Measurements from ENCODE around the gene OR2D2. TPM values are rescaled to one million over a fixed set of nuclear protein-coding genes. Genes with fewer than 3 reads are reported as not detected.
"Not testable (repeated sequence)": the region's sequence is repeated elsewhere in the genome, so short reads cannot be mapped to it uniquely, and the experiment has no call there.

Gene OR2D2
- total and polyA plus RNA-seq, 12 donors, result 0.11 to 0.34 (median 0.28) TPM; not detected in 9

DNA sequence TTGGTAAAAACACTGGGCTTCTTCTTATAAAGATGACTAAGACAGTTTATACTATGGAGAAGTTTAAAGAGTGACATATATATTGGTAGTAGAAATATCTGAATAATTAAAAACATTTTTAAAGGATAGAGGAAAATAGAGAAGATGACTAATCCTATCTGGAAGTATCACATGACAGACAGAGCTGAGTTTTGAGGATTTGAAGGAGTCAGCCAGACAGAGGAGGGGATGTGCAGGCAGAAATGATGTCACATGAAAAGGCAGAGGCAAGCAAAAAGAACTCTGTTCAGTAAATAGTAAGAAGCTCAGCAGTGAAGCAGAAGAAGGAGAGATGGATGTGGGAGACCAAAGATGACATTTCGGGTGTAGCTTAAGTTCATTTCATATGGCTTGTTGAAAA is 27.9 kb downstream of the OR2D2 start:
- Histone ChIP-seq H3K27me3 (no peaks in the 10 kb centered on the region), H3K4me1 (replicated peaks in 1 of 2) (no peaks in the 10 kb centered on the region), H3K27ac (no peak overlapping the region), H3K4me3 (no peak overlapping the region), H3K36me3 (replicated peaks in 1 of 2) (no peaks in the 10 kb centered on the region), H3K9me3 (replicated peaks in 1 of 3) (no peaks in the 10 kb centered on the region)
- no peak for DNase-seq
- TF ChIP-seq POLR2A (IDR thresholded peaks at IDR 0.05), result no peak
- TF ChIP-seq, protein P1, sequence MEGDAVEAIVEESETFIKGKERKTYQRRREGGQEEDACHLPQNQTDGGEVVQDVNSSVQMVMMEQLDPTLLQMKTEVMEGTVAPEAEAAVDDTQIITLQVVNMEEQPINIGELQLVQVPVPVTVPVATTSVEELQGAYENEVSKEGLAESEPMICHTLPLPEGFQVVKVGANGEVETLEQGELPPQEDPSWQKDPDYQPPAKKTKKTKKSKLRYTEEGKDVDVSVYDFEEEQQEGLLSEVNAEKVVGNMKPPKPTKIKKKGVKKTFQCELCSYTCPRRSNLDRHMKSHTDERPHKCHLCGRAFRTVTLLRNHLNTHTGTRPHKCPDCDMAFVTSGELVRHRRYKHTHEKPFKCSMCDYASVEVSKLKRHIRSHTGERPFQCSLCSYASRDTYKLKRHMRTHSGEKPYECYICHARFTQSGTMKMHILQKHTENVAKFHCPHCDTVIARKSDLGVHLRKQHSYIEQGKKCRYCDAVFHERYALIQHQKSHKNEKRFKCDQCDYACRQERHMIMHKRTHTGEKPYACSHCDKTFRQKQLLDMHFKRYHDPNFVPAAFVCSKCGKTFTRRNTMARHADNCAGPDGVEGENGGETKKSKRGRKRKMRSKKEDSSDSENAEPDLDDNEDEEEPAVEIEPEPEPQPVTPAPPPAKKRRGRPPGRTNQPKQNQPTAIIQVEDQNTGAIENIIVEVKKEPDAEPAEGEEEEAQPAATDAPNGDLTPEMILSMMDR (IDR thresholded peaks at IDR 0.05), result no peak
- intact Hi-C loops (cut with DNase I), result no loop called here
- 73 to 93% (median 85%) methylated on average over 1 of the region's 1 CpG for WGBS, 4 donors

DNA sequence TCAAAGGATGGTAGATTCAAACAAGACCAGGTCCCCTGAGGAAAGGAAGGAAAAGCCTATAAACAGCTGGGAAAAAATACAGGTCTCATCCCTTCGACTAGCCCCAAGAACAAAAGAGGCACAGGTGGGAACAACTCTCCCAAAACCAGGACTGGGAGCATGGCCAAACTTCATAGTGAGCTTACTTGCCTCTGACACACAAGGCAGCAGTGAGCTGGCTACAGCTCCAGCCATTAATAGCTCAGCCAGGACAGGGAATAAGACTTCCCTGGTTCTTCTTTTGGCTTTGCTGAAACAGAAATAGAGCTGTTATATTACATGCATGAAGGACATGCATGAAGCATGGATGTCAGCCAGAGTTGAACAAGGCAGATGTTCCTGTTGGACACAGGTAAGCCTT is 29.3 kb downstream of the OR2D2 start, which contains the start of gene OR10A2:
TSS of gene OR10A2 (plus strand) at position 97 of the 400 bp plus-strand sequence. CDS start 6,698 bp downstream, outside the sequence.
- no peak within 1 kb of the TSS for H3K4me3 ChIP-seq
- H3K27me3 ChIP-seq, result no peaks in the 10 kb centered on the region
- H3K4me1 ChIP-seq (replicated peaks in 1 of 2), result no peaks in the 10 kb centered on the region
- no peaks in the 10 kb centered on the region for H3K9me3 ChIP-seq (replicated peaks in 1 of 3)
- H3K27ac ChIP-seq, result no peak within 1 kb of the TSS
- DNase-seq, result no peak
- intact Hi-C loops (cut with DNase I), result no loop called here
- no peaks in the 10 kb centered on the region for H3K36me3 ChIP-seq (replicated peaks in 1 of 2)
- WGBS, 4 donors, result 45 to 52% (median 51%) methylated on average over 1 of the region's 1 CpG
- TF ChIP-seq, protein P1 (IDR thresholded peaks at IDR 0.05), result no peak
- no peak for TF ChIP-seq POLR2A (IDR thresholded peaks at IDR 0.05)

DNA sequence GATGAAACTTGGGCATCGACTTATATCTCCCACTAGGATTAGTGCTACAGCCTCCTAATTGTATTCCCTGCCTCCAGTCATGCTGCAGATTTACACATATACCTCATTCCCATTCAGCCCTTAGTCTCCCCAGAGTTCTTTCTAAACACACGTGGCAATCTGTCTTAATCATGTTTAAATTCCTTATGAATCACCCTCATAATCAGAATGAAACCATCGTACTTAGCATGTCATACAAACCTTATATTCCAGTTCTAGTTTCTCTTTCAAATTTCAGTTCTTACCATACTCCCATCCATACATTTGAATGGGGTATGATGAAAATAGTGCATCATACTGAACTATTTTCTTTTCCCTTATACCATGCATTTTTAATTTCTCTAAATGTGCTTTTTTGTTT is 35.4 kb downstream of the OR2D2 start:
- WGBS, 4 donors, result 50 to 80% (median 69%) methylated on average over 3 of the region's 3 CpGs
- H3K4me3 ChIP-seq, result no peak overlapping the region
- H3K36me3 ChIP-seq (replicated peaks in 1 of 2), result no peaks in the 10 kb centered on the region
- no peaks in the 10 kb centered on the region for H3K9me3 ChIP-seq (replicated peaks in 1 of 3)
- H3K27ac ChIP-seq, result no peak overlapping the region
- no peaks in the 10 kb centered on the region for H3K4me1 ChIP-seq (replicated peaks in 1 of 2)
- DNase-seq, result no peak
- H3K27me3 ChIP-seq, result no peaks in the 10 kb centered on the region
- no peak for TF ChIP-seq POLR2A (IDR thresholded peaks at IDR 0.05)
- TF ChIP-seq, protein P1 (IDR thresholded peaks at IDR 0.05), result no peak
- intact Hi-C loops (cut with DNase I), result no loop called here

DNA sequence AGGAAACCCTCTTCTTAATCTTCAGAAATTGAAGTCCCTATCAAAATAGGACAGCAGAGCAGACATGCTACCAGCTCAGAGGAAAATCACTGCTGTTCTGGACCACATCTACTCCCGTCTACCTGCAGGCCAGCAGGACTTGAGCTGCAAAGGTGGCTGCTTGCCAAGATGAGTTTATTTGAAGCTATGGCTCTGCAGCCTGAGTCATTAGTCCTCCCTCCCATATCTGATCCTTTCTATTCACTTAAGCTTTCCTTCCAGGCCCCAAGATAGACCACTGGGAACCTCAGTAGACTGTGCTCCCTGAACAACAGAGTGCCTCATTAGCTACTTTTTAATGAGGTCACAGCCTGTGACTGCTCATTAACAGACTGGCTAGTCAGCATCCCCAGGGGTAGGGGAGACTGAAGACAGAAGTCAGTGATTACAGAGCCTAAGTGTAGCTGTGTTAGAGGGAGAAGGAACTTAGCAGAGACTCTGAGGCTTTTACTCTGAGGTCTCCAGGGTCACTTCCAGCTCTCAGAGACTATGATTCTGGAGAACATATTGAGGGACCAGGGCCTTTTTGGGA is 36.2 kb downstream of the OR2D2 start:
- 31 to 48% (median 40%) methylated on average over 1 of the region's 1 CpG for WGBS, 4 donors
- Histone ChIP-seq H3K36me3 (replicated peaks in 1 of 2) (no peaks in the 10 kb centered on the region), H3K4me3 (no peak overlapping the region), H3K4me1 (replicated peaks in 1 of 2) (no peaks in the 10 kb centered on the region), H3K27me3 (no peaks in the 10 kb centered on the region), H3K9me3 (replicated peaks in 1 of 3) (no peaks in the 10 kb centered on the region), H3K27ac (no peak overlapping the region)
- TF ChIP-seq POLR2A (IDR thresholded peaks at IDR 0.05), result no peak
- TF ChIP-seq, protein P1 (IDR thresholded peaks at IDR 0.05), result no peak
- DNase-seq, result peak in 3 of 7 donors; percentile 16 to 66 (median 30)
- intact Hi-C loops (cut with DNase I), result no loop called here

DNA sequence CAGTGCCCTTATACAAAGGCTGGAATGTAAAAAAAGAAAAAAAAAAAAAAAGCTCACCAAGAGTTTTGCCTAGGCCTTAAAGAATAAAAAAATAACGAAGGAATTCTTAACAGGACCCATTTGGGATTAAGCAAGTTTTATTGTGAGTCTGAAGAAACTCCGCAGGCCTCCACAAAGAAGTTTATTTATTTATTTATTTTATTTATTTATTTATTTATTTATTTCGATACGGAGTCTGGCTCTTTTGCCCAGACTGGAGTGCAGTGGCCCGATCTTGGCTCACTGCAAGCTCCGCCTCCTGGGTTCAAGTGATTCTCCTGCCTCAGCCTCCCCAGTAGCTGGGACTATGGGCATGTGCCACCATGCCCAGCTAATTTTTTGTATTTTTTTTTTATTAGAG is 37.5 kb downstream of the OR2D2 start:
- intact Hi-C loops (cut with DNase I); DNase-seq; H3K27me3 ChIP-seq; H3K4me3 ChIP-seq; H3K27ac ChIP-seq; H3K36me3 ChIP-seq (replicated peaks in 1 of 2); H3K4me1 ChIP-seq (replicated peaks in 1 of 2); H3K9me3 ChIP-seq (replicated peaks in 1 of 3): not testable (repeated sequence)
- WGBS, 4 donors, result 92 to 94% (median 92%) methylated on average over 6 of the region's 6 CpGs
